GM23338 (cell line): ENCODE data around the gene SFMBT2. TPM values are rescaled to one million over a fixed set of nuclear protein-coding genes. Genes with fewer than 3 reads are reported as not detected.

ENCODE experiments used
- ATAC-seq: fragments of 200-7000 bp; cut with Tn5 transposase; 3 replicates; pipeline ENCODE4 v1.9.1; 2020
- DNase-seq: peaks from one replicate; pipeline ENCODE4 v3.0.0-alpha.2; 2015; ENCODE audit warnings: low spot score
- H2AFZ ChIP-seq: fragments of 200-600 bp; sonication (generic); 2 replicates; pipeline ENCODE4 v1.8.0; 2016; ENCODE audit warnings: antibody characterized with exemption, mild to moderate bottlenecking, moderate library complexity
- H3F3A ChIP-seq: fragments of 200-600 bp; sonication (generic); replicated peaks from 2 replicates; pipeline ENCODE4 v1.8.0; 2017; ENCODE audit warnings: antibody characterized with exemption, mixed run types, low read depth
- H3K27ac ChIP-seq: fragments of 200-600 bp; sonication (generic); 2 replicates; pipeline ENCODE4 v1.6.1; 2016; ENCODE audit warnings: low read depth
- H3K27me3 ChIP-seq: fragments of 200-600 bp; sonication (generic); 2 replicates; pipeline ENCODE4 v1.8.0; 2016; ENCODE audit warnings: mild to moderate bottlenecking, mixed run types, moderate library complexity; ENCODE audit not compliant: insufficient read depth
- H3K36me3 ChIP-seq: fragments of 200-600 bp; sonication (generic); 2 replicates; pipeline ENCODE4 v1.8.0; 2016; ENCODE audit warnings: mild to moderate bottlenecking; ENCODE audit not compliant: insufficient read depth
- H3K4me1 ChIP-seq: fragments of 200-600 bp; sonication (generic); 2 replicates; pipeline ENCODE4 v1.8.0; 2016; ENCODE audit warnings: mild to moderate bottlenecking, moderate library complexity; ENCODE audit not compliant: insufficient read depth
- H3K4me2 ChIP-seq: fragments of 200-600 bp; sonication (generic); 2 replicates; pipeline ENCODE4 v1.7.1; 2017; ENCODE audit warnings: mixed run types
- H3K4me3 ChIP-seq: fragments of 200-600 bp; sonication (generic); 2 replicates; pipeline ENCODE4 v1.6.1; 2016; ENCODE audit warnings: mixed run types
- H3K79me2 ChIP-seq: fragments of 200-600 bp; sonication (generic); replicated peaks from 2 replicates; pipeline ENCODE4 v1.8.0; 2017; ENCODE audit warnings: mild to moderate bottlenecking; ENCODE audit not compliant: insufficient read depth
- H3K9me2 ChIP-seq: fragments of 200-600 bp; sonication (generic); 2 replicates; pipeline ENCODE4 v1.8.0; 2017; ENCODE audit not compliant: insufficient read depth
- H4K20me1 ChIP-seq: fragments of 200-600 bp; sonication (generic); replicated peaks from 2 replicates; pipeline ENCODE4 v1.8.0; 2017; ENCODE audit warnings: mild to moderate bottlenecking; ENCODE audit not compliant: insufficient read depth
- H3K27ac Mint-ChIP-seq: 2 replicates; pipeline ENCODE4 v1.8.0; 2020; ENCODE audit warnings: inconsistent platforms, mild to moderate bottlenecking, moderate library complexity, mixed read lengths
- H3K27me3 Mint-ChIP-seq: 3 replicates; pipeline ENCODE4 v1.8.0; 2022; ENCODE audit warnings: low read depth, mild to moderate bottlenecking, moderate library complexity, mixed read lengths, inconsistent platforms; ENCODE audit not compliant: insufficient read depth, poor library complexity
- H3K36me3 Mint-ChIP-seq: 3 replicates; pipeline ENCODE4 v1.8.0; 2021; ENCODE audit warnings: low read depth, mild to moderate bottlenecking, inconsistent platforms, moderate library complexity, mixed read lengths
- H3K4me1 Mint-ChIP-seq: 3 replicates; pipeline ENCODE4 v1.8.0; 2020; ENCODE audit warnings: mild to moderate bottlenecking, inconsistent platforms, mixed read lengths
- H3K4me3 Mint-ChIP-seq: 3 replicates; pipeline ENCODE4 v1.8.0; 2021; ENCODE audit warnings: moderate library complexity, mild to moderate bottlenecking, inconsistent platforms, mixed read lengths
- H3K9me3 Mint-ChIP-seq: 3 replicates; pipeline ENCODE4 v1.8.0; 2020; ENCODE audit warnings: moderate library complexity, mild to moderate bottlenecking, inconsistent platforms, mixed read lengths
- CREB1 ChIP-seq: fragments of 250-450 bp; sonication (Bioruptor Pico); IDR thresholded peaks from 2 replicates; pipeline ENCODE4 v1.5.0; 2020; ENCODE audit warnings: low read depth, mild to moderate bottlenecking, moderate library complexity
- CTCF ChIP-seq, 2 experiments: fragments of 200-600 bp in 1 of 2; sonication (generic) in 1 of 2; conservative IDR thresholded peaks; 2 replicates each; pipeline versions ENCODE4 v1.5.1 to v1.6.1; 2016 to 2017; ENCODE audit warnings: antibody characterized with exemption in 2 of 2, low read depth in 2 of 2, mild to moderate bottlenecking in 2 of 2, moderate library complexity in 1 of 2
- ETS1 ChIP-seq: IDR thresholded peaks from 2 replicates; pipeline ENCODE4 v1.6.1; 2016; ENCODE audit warnings: antibody characterized with exemption
- EZH2 ChIP-seq: fragments of 200-600 bp; sonication (generic); IDR thresholded peaks from one replicate; pipeline ENCODE4 v1.8.0; 2017; ENCODE audit warnings: antibody characterized with exemption, mild to moderate bottlenecking, low read depth; ENCODE audit not compliant: unreplicated experiment
- EZH2phosphoT487 ChIP-seq: fragments of 200-600 bp; sonication (generic); IDR thresholded peaks from one replicate; pipeline ENCODE4 v1.8.1; 2018; ENCODE audit warnings: antibody characterized with exemption; ENCODE audit not compliant: unreplicated experiment
- JUNB ChIP-seq: IDR thresholded peaks from one replicate; pipeline ENCODE4 v1.6.1; 2016; ENCODE audit warnings: antibody characterized with exemption; ENCODE audit not compliant: unreplicated experiment
- NANOG ChIP-seq: IDR thresholded peaks from 2 replicates; pipeline ENCODE4 v1.6.1; 2016; ENCODE audit warnings: antibody characterized with exemption, borderline replicate concordance
- POLR2AphosphoS5 ChIP-seq: IDR thresholded peaks from 2 replicates; pipeline ENCODE4 v1.6.1; 2016; ENCODE audit warnings: antibody characterized with exemption, low read depth
- REST ChIP-seq: IDR thresholded peaks from one replicate; pipeline ENCODE4 v1.6.1; 2018; ENCODE audit warnings: antibody characterized with exemption; ENCODE audit not compliant: unreplicated experiment
- STAT1 ChIP-seq: IDR thresholded peaks from one replicate; pipeline ENCODE4 v1.6.1; 2016; ENCODE audit warnings: antibody characterized with exemption; ENCODE audit not compliant: unreplicated experiment
- ZNF114 ChIP-seq: fragments of 250-450 bp; sonication (Bioruptor Pico); IDR thresholded peaks from 2 replicates; pipeline ENCODE4 v1.5.0; 2020; ENCODE audit warnings: mild to moderate bottlenecking, moderate library complexity
- ZNF331 ChIP-seq: fragments of 250-450 bp; sonication (Bioruptor Pico); IDR thresholded peaks from 2 replicates; pipeline ENCODE4 v1.5.0; 2020; ENCODE audit warnings: low read depth, mild to moderate bottlenecking, moderate library complexity
- ZNF462 ChIP-seq: fragments of 250-450 bp; sonication (Bioruptor Pico); IDR thresholded peaks from 2 replicates; pipeline ENCODE4 v1.5.0; 2020; ENCODE audit warnings: mild to moderate bottlenecking, moderate library complexity
- polyA plus RNA-seq: library from polyadenylated mRNA; unstranded; fragments of >200 nt; fragmentation: Nextera tagmentation; extraction: Ambion mirVana; gene quantifications from 2 replicates; pipeline ENCODE4 v1.2.1, GENCODE V29; 2016
- total RNA-seq: library from RNA; depleted of rRNA; stranded (reverse); fragments of >200 nt; shearing (Covaris generic); gene quantifications from 2 replicates; pipeline ENCODE4 v1.2.3, GENCODE V29; 2014

The SFMBT2 gene
- total and polyA plus RNA-seq, 2 experiments from 2014 or later: 2.7 to 6.7 TPM

- no peaks in the 10 kb centered on the region for H3K9me3 Mint-ChIP-seq
- Histone ChIP-seq H3K27ac (no peak overlapping the region), H2AFZ (no peak overlapping the region), H3K4me3 (no peak overlapping the region), H4K20me1 (0 out of 2 replicates have a peak, but pooled peaks cover 4% of the 10 kb centered on the region), H3K9me2 (no peaks in the 10 kb centered on the region), H3K79me2 (no peaks in the 10 kb centered on the region), H3K4me2 (no peak overlapping the region), H3K36me3 (no peaks in the 10 kb centered on the region), H3F3A (no peaks in the 10 kb centered on the region), H3K27me3 (no peaks in the 10 kb centered on the region), H3K4me1 (peaks cover 15% of the 10 kb centered on the region)
- ATAC-seq: no peak
- no peak for DNase-seq
- H3K27me3 Mint-ChIP-seq: no peaks in the 10 kb centered on the region
- TF ChIP-seq JUNB: no peak
- TF ChIP-seq NANOG: no peak
- TF ChIP-seq ZNF331 (CRISPR knock-in tag): no peak
- TF ChIP-seq ETS1: no peak
- TF ChIP-seq EZH2phosphoT487: no peak
- no peak for TF ChIP-seq EZH2
- TF ChIP-seq ZNF114 (CRISPR knock-in tag): no peak
- no peak for TF ChIP-seq CREB1
- TF ChIP-seq STAT1: no peak
- TF ChIP-seq CTCF (conservative IDR thresholded peaks at IDR 0.05; ENCODE audit: low read depth in 2 of 2): no peak
- TF ChIP-seq POLR2AphosphoS5: no peak
- no peak for TF ChIP-seq REST
- TF ChIP-seq ZNF462 (CRISPR knock-in tag): no peak
- H3K4me1 Mint-ChIP-seq: peaks cover 20% of the 10 kb centered on the region
- H3K4me3 Mint-ChIP-seq: no peak overlapping the region
- H3K36me3 Mint-ChIP-seq: no peaks in the 10 kb centered on the region
- no peak overlapping the region for H3K27ac Mint-ChIP-seq
Measured at GRCh38 chr10:7302930-7303557, 107.8 kb downstream of the SFMBT2 start.
